ENCODE data around the gene PRIMA1.

The PRIMA1 gene

DNA sequence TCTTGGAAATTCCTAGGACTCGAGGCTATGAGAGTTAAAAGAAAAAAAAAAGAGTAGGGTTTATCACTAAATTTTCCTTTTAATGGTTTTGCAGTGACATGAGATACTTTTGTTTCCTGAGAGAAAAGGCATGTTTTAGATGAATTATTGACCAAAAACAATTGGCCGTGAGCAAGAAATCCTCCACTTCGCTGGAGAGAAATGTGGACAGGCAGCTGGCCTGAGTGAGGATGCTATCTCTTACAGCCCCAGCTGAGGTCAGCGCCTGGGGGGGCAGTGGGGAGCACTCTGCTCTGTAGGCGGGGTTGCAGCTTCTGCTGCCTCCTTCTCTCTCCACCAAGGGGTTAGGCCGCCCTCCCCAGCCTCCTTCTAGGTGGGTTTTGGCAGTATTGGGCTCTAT is 54.7 kb downstream of the PRIMA1 start:
- no peaks in the 10 kb centered on the region for H3K36me3 ChIP-seq (ENCODE audit: control insufficient read depth, insufficient read depth, low read length)
- H3K27me3 ChIP-seq (ENCODE audit: control insufficient read depth, insufficient read depth, low read length), result no peaks in the 10 kb centered on the region
- H3K9ac ChIP-seq (ENCODE audit: low read length), result no peak overlapping the region
- no peaks in the 10 kb centered on the region for H3K9me3 ChIP-seq (ENCODE audit: control insufficient read depth, low read length)
- peaks cover 14% of the 10 kb centered on the region for H3K4me1 ChIP-seq (ENCODE audit: control insufficient read depth, insufficient read depth, low read length)
- H3K4me3 ChIP-seq (ENCODE audit: low read length), result no peak overlapping the region

DNA sequence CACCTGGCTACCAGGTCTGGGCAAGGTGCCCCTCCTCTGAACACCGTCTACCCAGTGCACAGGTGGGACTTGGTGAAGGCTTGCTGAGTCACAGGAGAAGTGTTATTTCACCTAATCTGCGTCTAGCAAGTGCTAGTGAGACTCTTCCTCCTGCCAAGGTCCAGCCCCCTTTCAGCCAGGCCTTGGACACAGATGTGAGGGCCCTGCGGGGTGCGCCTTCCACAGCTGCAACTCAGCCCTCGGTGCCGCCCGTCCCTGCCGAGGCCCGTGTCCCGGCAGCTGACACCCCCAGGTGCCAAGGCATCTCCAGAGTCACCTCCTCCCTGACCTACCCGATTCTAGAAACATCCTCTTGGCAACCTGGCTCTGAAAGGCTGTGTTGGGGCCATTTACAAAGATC is 55.1 kb downstream of the PRIMA1 start:
- Histone ChIP-seq H3K36me3 (ENCODE audit: control insufficient read depth, insufficient read depth, low read length) (no peaks in the 10 kb centered on the region), H3K9me3 (ENCODE audit: control insufficient read depth, low read length) (no peaks in the 10 kb centered on the region), H3K4me1 (ENCODE audit: control insufficient read depth, insufficient read depth, low read length) (peaks cover 14% of the 10 kb centered on the region), H3K9ac (ENCODE audit: low read length) (no peak overlapping the region), H3K4me3 (ENCODE audit: low read length) (no peak overlapping the region), H3K27me3 (ENCODE audit: control insufficient read depth, insufficient read depth, low read length) (no peaks in the 10 kb centered on the region)

DNA sequence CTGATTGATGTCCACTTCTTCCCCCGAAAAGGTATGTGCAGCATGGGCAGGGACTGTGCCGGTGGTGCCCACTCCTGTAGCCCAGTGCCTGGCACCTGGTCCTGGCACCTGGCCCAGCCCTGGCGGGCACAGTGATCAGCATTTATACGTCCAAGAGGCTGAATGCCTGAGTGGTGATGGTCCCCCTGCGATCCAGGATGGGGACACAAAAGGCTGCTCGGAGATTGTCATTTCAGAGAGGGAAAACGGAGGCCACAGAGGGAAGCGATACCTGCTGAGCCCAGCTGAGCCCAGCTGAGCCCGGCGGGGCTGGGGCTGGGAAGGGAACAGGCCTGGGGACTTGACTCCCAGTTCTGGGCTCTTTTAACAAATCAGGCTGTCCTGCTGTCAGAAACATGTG is 55.8 kb downstream of the PRIMA1 start:
- no peaks in the 10 kb centered on the region for H3K36me3 ChIP-seq (ENCODE audit: control insufficient read depth, insufficient read depth, low read length)
- H3K4me1 ChIP-seq (ENCODE audit: control insufficient read depth, insufficient read depth, low read length), result peaks cover 14% of the 10 kb centered on the region
- H3K27me3 ChIP-seq (ENCODE audit: control insufficient read depth, insufficient read depth, low read length), result no peaks in the 10 kb centered on the region
- H3K9me3 ChIP-seq (ENCODE audit: control insufficient read depth, low read length), result no peaks in the 10 kb centered on the region
- no peak overlapping the region for H3K4me3 ChIP-seq (ENCODE audit: low read length)
- H3K9ac ChIP-seq (ENCODE audit: low read length), result no peak overlapping the region

DNA sequence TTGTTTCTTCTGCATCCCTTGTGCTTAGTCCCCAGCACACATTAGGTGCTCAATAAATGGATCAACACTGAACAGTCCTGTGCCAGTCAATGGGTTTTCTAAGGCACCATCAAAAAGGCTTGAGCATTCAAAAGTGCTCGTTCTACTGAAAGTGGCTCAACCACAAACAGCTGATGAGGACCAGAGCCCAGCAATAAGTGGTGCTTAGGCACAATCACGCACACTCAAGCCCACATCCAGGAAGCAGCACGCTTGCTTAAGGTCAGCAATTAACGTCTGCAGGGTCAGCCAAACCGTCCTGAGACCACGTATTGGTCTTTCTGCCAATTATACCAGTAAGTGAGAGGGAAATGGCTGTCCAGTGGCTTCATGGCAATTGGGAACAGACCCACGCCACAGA is 56.5 kb downstream of the PRIMA1 start:
- Histone ChIP-seq H3K4me1 (ENCODE audit: control insufficient read depth, insufficient read depth, low read length) (peaks cover 14% of the 10 kb centered on the region), H3K4me3 (ENCODE audit: low read length) (no peak overlapping the region), H3K9ac (ENCODE audit: low read length) (no peak overlapping the region), H3K9me3 (ENCODE audit: control insufficient read depth, low read length) (no peaks in the 10 kb centered on the region), H3K27me3 (ENCODE audit: control insufficient read depth, insufficient read depth, low read length) (no peaks in the 10 kb centered on the region), H3K36me3 (ENCODE audit: control insufficient read depth, insufficient read depth, low read length) (no peaks in the 10 kb centered on the region)

DNA sequence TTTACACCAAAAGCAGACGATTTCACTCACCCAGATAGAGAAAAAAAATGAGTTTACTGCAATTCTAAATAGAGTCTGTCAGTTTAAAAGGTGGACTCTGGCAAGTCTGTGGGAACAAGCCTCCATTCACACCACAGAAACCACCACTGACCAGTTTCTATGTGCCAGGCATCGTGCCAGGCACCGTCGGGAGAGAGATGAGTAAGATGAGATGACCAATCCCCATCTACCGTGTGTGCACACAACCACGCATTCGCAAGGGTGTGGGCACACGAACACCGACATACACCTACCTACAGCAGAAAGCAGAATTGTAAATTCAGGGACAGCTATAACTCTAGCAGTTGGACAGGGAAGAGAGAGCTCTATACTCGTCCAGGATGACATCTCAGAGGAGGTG is 58.3 kb downstream of the PRIMA1 start:
- H3K36me3 ChIP-seq (ENCODE audit: control insufficient read depth, insufficient read depth, low read length), result no peaks in the 10 kb centered on the region
- no peaks in the 10 kb centered on the region for H3K27me3 ChIP-seq (ENCODE audit: control insufficient read depth, insufficient read depth, low read length)
- H3K9me3 ChIP-seq (ENCODE audit: control insufficient read depth, low read length), result no peaks in the 10 kb centered on the region
- no peak overlapping the region for H3K9ac ChIP-seq (ENCODE audit: low read length)
- no peak overlapping the region for H3K4me3 ChIP-seq (ENCODE audit: low read length)
- H3K4me1 ChIP-seq (ENCODE audit: control insufficient read depth, insufficient read depth, low read length), result peaks cover 14% of the 10 kb centered on the region

DNA sequence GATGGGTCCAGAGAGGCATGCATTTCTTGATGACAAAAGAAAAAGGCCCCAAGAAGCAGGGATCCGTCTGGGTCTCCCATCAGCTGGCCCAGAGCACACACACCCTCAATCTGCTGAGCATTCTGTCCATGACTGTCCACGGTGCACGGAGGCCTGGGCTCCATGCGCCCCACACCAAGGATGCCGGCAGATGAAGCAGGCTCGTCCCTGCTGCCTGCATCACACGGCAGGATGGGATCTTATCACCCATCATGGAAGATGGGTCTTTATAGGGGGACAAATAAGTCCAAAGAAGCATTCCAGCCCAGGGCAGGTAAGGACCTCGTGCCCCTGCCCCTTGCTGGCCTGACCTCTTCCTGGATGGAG is 59.7 kb downstream of the PRIMA1 start:
- no peak overlapping the region for H3K4me3 ChIP-seq (ENCODE audit: low read length)
- no peaks in the 10 kb centered on the region for H3K27me3 ChIP-seq (ENCODE audit: control insufficient read depth, insufficient read depth, low read length)
- no peaks in the 10 kb centered on the region for H3K36me3 ChIP-seq (ENCODE audit: control insufficient read depth, insufficient read depth, low read length)
- H3K4me1 ChIP-seq (ENCODE audit: control insufficient read depth, insufficient read depth, low read length), result peaks cover 11% of the 10 kb centered on the region
- no peak overlapping the region for H3K9ac ChIP-seq (ENCODE audit: low read length)
- H3K9me3 ChIP-seq (ENCODE audit: control insufficient read depth, low read length), result no peaks in the 10 kb centered on the region

DNA sequence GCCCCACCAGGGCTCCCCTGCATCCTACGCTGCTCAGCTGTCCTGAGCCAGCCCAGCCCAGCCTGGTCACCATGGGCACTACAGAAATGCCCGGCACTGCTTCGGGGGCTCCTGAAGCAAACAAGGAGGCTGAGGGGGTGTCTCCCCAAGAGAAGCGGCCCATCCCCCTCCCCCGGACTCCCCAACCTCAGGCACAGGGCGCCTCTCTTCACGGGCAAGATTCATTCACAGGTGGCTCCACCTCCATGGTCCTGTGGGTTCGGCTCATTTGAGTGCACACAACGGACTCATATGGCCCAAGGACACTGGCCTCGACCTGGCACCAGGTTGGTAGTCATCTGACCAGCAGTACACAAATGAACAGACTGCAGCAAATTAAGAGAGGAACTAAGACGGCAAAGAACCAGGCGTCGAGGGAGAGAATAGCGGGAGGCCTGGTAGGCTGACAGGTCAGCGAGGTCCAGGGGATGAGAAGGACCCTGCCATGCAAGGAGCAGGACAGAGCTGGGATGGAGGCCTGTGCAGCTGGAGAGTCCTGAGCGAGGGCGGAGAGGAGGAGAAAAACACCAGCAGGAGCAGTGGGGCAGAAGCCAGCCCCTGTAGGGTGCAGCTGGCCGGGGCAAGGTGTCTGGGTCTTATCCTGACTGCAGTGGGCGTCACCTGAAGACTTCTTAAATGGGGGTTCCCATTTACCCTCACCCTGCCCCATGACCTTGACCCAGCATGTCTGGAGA is 60.2 kb downstream of the PRIMA1 start:
- H3K36me3 ChIP-seq (ENCODE audit: control insufficient read depth, insufficient read depth, low read length), result no peaks in the 10 kb centered on the region
- peaks cover 6% of the 10 kb centered on the region for H3K4me1 ChIP-seq (ENCODE audit: control insufficient read depth, insufficient read depth, low read length)
- no peaks in the 10 kb centered on the region for H3K9me3 ChIP-seq (ENCODE audit: control insufficient read depth, low read length)
- no peak overlapping the region for H3K4me3 ChIP-seq (ENCODE audit: low read length)
- no peak overlapping the region for H3K9ac ChIP-seq (ENCODE audit: low read length)
- H3K27me3 ChIP-seq (ENCODE audit: control insufficient read depth, insufficient read depth, low read length), result no peaks in the 10 kb centered on the region

DNA sequence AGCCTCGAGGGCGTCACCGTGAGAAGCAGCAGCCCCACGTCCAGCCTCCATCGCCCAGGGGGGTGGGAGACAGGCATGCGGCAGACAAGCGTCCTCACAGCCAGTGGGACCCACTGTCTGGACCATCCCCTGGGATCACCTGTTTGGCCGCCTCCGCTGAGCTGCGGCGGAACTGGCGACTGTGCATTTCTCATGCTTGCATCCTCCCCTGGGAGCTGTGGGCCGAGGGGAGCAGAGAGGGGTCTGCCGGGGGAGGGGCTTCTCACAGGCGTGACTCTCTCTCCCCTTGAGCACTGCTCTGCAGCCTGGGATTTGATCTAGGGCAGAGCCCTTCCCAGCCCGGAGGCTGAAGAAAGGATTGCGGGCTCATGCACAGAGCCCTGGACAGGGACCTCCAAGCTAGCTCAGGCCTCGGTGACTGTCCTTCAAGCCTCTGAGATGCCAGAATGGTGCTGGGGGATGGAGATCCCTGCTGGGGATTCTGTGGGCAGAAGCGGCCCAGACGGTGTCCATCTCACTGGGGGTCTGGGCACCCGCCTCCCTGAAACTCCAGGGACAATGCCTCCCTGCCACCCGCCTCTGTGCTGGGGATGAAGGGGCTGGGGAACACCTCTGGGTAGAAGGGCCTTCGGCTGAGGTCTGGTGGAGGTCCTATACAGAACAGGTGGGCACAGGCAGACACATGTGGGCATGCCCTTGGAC is 61.1 kb downstream of the PRIMA1 start:
- no peak overlapping the region for H3K4me3 ChIP-seq (ENCODE audit: low read length)
- no peaks in the 10 kb centered on the region for H3K27me3 ChIP-seq (ENCODE audit: control insufficient read depth, insufficient read depth, low read length)
- no peaks in the 10 kb centered on the region for H3K9me3 ChIP-seq (ENCODE audit: control insufficient read depth, low read length)
- no peaks in the 10 kb centered on the region for H3K4me1 ChIP-seq (ENCODE audit: control insufficient read depth, insufficient read depth, low read length)
- H3K9ac ChIP-seq (ENCODE audit: low read length), result no peak overlapping the region
- no peaks in the 10 kb centered on the region for H3K36me3 ChIP-seq (ENCODE audit: control insufficient read depth, insufficient read depth, low read length)

DNA sequence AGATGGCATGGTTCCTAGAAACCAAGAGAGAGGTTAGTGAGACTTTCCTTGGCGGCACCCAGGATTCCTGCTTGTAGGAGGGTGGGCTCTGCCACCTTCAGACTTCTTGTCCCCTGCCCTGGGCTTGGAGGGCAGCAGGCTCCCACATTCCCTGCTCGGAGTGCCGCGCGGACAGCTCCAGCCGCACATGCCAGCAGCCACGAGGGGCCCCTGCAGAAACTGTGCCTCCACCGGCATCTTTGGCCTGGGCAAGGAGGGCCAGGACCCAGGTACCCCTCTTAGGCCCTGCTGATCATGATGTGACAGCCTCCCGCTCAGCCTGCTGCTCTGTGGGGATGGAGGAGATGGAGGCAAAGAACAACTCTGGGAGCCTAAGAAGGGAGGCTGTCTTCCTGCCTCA is 62.3 kb downstream of the PRIMA1 start:
- H3K4me1 ChIP-seq (ENCODE audit: control insufficient read depth, insufficient read depth, low read length), result no peaks in the 10 kb centered on the region
- H3K9me3 ChIP-seq (ENCODE audit: control insufficient read depth, low read length), result no peaks in the 10 kb centered on the region
- H3K4me3 ChIP-seq (ENCODE audit: low read length), result no peak overlapping the region
- H3K36me3 ChIP-seq (ENCODE audit: control insufficient read depth, insufficient read depth, low read length), result no peaks in the 10 kb centered on the region
- no peak overlapping the region for H3K9ac ChIP-seq (ENCODE audit: low read length)
- no peaks in the 10 kb centered on the region for H3K27me3 ChIP-seq (ENCODE audit: control insufficient read depth, insufficient read depth, low read length)

DNA sequence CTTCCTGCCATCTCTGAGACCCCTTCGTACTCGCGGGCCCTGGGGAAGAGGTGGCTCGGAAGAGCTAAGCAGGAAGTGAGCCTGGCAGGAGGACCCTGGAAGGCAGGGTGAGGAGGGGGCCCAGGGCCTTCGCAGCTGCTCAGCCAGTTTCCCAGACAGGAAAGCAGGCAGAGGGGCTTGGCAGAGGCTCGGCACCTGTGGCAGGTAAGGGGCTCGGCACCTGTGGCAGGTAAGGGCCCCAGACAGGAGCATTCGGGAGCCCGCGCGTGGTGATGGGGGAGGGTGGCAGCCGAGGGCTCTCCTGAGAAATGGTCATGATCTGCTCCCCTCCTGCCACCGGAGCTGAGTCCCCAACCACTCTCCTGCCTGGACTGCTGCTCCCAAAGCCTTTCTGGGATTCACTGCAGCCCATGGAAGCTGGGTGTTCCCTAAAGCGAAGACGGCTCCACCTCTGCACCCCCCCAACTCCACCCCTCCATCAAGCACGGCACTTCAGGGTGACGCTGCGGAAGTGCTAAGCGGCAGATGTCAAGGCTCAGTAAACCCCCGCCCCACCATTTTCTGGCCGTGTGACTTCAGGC is 63.2 kb downstream of the PRIMA1 start:
- no peaks in the 10 kb centered on the region for H3K4me1 ChIP-seq (ENCODE audit: control insufficient read depth, insufficient read depth, low read length)

DNA sequence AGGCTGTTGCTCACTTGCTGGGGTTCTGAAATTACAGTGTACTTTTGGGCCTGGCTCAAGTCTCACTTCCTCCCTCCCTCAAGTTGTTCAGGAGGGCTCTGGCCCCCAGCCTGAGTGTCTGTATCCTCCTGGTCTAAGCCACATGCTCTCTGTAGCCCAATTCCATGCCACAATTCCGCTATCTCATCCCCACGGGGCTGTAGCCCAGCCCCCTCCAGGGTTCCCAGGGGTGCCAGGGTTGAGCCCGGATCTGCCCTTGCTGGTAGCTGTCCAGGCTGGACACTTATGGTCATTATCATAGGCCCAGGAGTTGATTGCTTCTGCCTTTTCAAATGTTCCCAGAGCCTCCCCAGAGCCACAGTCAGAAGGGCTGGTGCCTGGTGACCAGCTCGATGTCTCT is 65.3 kb downstream of the PRIMA1 start:
- H3K36me3 ChIP-seq (ENCODE audit: control insufficient read depth, insufficient read depth, low read length), result no peaks in the 10 kb centered on the region
- no peak overlapping the region for H3K9ac ChIP-seq (ENCODE audit: low read length)
- H3K4me1 ChIP-seq (ENCODE audit: control insufficient read depth, insufficient read depth, low read length), result no peaks in the 10 kb centered on the region
- no peak overlapping the region for H3K4me3 ChIP-seq (ENCODE audit: low read length)
- no peaks in the 10 kb centered on the region for H3K27me3 ChIP-seq (ENCODE audit: control insufficient read depth, insufficient read depth, low read length)
- H3K9me3 ChIP-seq (ENCODE audit: control insufficient read depth, low read length), result no peaks in the 10 kb centered on the region

More for the DNA sequence above, 63.2 kb downstream of the PRIMA1 start:
- no peak overlapping the region for H3K4me3 ChIP-seq (ENCODE audit: low read length)
- no peaks in the 10 kb centered on the region for H3K9me3 ChIP-seq (ENCODE audit: control insufficient read depth, low read length)
- H3K9ac ChIP-seq (ENCODE audit: low read length), result no peak overlapping the region
- H3K27me3 ChIP-seq (ENCODE audit: control insufficient read depth, insufficient read depth, low read length), result no peaks in the 10 kb centered on the region
- no peaks in the 10 kb centered on the region for H3K36me3 ChIP-seq (ENCODE audit: control insufficient read depth, insufficient read depth, low read length)

DNA sequence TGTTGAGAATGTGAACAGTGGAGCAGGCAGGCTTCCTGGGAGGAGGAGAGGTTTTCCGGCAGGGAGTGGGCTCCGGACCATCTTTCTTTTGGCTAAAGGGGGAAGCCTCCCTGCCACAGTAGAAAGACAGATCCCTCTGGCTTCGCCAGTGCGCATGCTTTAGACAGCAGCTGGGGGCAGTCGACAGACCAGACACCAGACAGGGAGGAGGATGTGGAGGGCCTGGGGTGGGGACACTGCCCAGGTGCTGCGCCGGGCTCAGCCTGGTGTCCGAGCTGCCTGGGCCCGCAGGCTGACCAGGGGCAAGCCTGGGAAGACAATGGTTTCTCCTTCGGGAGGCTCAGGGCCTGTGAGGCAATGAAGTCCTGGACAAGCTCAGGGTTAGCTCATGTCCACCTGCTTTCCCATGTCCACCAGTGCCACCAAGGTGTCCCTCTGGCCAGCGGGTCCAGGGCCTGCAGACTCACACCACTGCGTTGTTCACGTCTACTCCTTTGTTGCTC is 67.3 kb downstream of the PRIMA1 start:
- H3K9me3 ChIP-seq (ENCODE audit: control insufficient read depth, low read length), result no peaks in the 10 kb centered on the region
- no peak overlapping the region for H3K9ac ChIP-seq (ENCODE audit: low read length)
- H3K4me3 ChIP-seq (ENCODE audit: low read length), result no peak overlapping the region
- H3K27me3 ChIP-seq (ENCODE audit: control insufficient read depth, insufficient read depth, low read length), result no peaks in the 10 kb centered on the region
- no peaks in the 10 kb centered on the region for H3K4me1 ChIP-seq (ENCODE audit: control insufficient read depth, insufficient read depth, low read length)
- no peaks in the 10 kb centered on the region for H3K36me3 ChIP-seq (ENCODE audit: control insufficient read depth, insufficient read depth, low read length)

Data from mucosa of stomach (tissue), 1 donor.